GM23338 (cell line): ENCODE measurements around the gene SLX4IP.

Experiments used
- CREB1 ChIP-seq: fragments of 250-450 bp; sonication (Bioruptor Pico); IDR thresholded peaks from 2 replicates; pipeline ENCODE4 v1.5.0; 2020; ENCODE audit warnings: low read depth, mild to moderate bottlenecking, moderate library complexity
- EZH2 ChIP-seq: fragments of 200-600 bp; sonication (generic); IDR thresholded peaks from one replicate; pipeline ENCODE4 v1.8.0; 2017; ENCODE audit warnings: antibody characterized with exemption, mild to moderate bottlenecking, low read depth; ENCODE audit not compliant: unreplicated experiment
- EZH2phosphoT487 ChIP-seq: fragments of 200-600 bp; sonication (generic); IDR thresholded peaks from one replicate; pipeline ENCODE4 v1.8.1; 2018; ENCODE audit warnings: antibody characterized with exemption; ENCODE audit not compliant: unreplicated experiment
- JUNB ChIP-seq: IDR thresholded peaks from one replicate; pipeline ENCODE4 v1.6.1; 2016; ENCODE audit warnings: antibody characterized with exemption; ENCODE audit not compliant: unreplicated experiment
- NANOG ChIP-seq: IDR thresholded peaks from 2 replicates; pipeline ENCODE4 v1.6.1; 2016; ENCODE audit warnings: antibody characterized with exemption, borderline replicate concordance
- POLR2AphosphoS5 ChIP-seq: IDR thresholded peaks from 2 replicates; pipeline ENCODE4 v1.6.1; 2016; ENCODE audit warnings: antibody characterized with exemption, low read depth
- STAT1 ChIP-seq: IDR thresholded peaks from one replicate; pipeline ENCODE4 v1.6.1; 2016; ENCODE audit warnings: antibody characterized with exemption; ENCODE audit not compliant: unreplicated experiment
- ZNF114 ChIP-seq: fragments of 250-450 bp; sonication (Bioruptor Pico); IDR thresholded peaks from 2 replicates; pipeline ENCODE4 v1.5.0; 2020; ENCODE audit warnings: mild to moderate bottlenecking, moderate library complexity
- ZNF331 ChIP-seq: fragments of 250-450 bp; sonication (Bioruptor Pico); IDR thresholded peaks from 2 replicates; pipeline ENCODE4 v1.5.0; 2020; ENCODE audit warnings: low read depth, mild to moderate bottlenecking, moderate library complexity
- TF ChIP-seq, protein P1 (sequence below), 2 experiments: fragments of 200-600 bp in 1 of 2; sonication (generic) in 1 of 2; conservative IDR thresholded peaks; 2 replicates each; pipeline versions ENCODE4 v1.5.1 to v1.6.1; 2016 to 2017; ENCODE audit warnings: antibody characterized with exemption in 2 of 2, low read depth in 2 of 2, mild to moderate bottlenecking in 2 of 2, moderate library complexity in 1 of 2
- TF ChIP-seq, protein P2 (sequence below): IDR thresholded peaks from 2 replicates; pipeline ENCODE4 v1.6.1; 2016; ENCODE audit warnings: antibody characterized with exemption
- TF ChIP-seq, protein P3 (sequence below): IDR thresholded peaks from one replicate; pipeline ENCODE4 v1.6.1; 2018; ENCODE audit warnings: antibody characterized with exemption; ENCODE audit not compliant: unreplicated experiment
- TF ChIP-seq, protein P4 (sequence below): fragments of 250-450 bp; sonication (Bioruptor Pico); IDR thresholded peaks from 2 replicates; pipeline ENCODE4 v1.5.0; 2020; ENCODE audit warnings: mild to moderate bottlenecking, moderate library complexity

DNA sequence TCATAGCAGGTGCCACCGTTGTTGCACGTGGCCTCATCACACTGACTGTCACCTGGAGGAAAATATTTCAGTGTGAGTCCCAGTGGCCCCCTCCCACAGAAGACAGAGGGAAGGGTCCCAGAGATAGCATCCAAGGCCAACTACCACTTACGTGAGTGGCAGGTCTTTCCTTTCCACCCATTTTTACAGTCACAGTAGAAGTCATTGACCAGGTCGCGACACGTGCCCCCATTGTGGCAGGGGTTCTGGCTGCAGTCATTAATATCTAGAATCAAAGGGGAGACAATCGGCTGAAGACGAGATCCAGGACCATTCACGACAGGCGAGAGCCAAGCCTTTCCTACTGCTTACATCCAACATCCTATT, 210.1 kb downstream of the SLX4IP start:
- TF ChIP-seq, protein P1, sequence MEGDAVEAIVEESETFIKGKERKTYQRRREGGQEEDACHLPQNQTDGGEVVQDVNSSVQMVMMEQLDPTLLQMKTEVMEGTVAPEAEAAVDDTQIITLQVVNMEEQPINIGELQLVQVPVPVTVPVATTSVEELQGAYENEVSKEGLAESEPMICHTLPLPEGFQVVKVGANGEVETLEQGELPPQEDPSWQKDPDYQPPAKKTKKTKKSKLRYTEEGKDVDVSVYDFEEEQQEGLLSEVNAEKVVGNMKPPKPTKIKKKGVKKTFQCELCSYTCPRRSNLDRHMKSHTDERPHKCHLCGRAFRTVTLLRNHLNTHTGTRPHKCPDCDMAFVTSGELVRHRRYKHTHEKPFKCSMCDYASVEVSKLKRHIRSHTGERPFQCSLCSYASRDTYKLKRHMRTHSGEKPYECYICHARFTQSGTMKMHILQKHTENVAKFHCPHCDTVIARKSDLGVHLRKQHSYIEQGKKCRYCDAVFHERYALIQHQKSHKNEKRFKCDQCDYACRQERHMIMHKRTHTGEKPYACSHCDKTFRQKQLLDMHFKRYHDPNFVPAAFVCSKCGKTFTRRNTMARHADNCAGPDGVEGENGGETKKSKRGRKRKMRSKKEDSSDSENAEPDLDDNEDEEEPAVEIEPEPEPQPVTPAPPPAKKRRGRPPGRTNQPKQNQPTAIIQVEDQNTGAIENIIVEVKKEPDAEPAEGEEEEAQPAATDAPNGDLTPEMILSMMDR (conservative IDR thresholded peaks at IDR 0.05; ENCODE audit: low read depth in 2 of 2) = no peak
- TF ChIP-seq EZH2 = no peak
- no peak for TF ChIP-seq EZH2phosphoT487
- TF ChIP-seq POLR2AphosphoS5 = no peak
- TF ChIP-seq, protein P2, sequence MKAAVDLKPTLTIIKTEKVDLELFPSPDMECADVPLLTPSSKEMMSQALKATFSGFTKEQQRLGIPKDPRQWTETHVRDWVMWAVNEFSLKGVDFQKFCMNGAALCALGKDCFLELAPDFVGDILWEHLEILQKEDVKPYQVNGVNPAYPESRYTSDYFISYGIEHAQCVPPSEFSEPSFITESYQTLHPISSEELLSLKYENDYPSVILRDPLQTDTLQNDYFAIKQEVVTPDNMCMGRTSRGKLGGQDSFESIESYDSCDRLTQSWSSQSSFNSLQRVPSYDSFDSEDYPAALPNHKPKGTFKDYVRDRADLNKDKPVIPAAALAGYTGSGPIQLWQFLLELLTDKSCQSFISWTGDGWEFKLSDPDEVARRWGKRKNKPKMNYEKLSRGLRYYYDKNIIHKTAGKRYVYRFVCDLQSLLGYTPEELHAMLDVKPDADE = no peak
- TF ChIP-seq, protein P3, sequence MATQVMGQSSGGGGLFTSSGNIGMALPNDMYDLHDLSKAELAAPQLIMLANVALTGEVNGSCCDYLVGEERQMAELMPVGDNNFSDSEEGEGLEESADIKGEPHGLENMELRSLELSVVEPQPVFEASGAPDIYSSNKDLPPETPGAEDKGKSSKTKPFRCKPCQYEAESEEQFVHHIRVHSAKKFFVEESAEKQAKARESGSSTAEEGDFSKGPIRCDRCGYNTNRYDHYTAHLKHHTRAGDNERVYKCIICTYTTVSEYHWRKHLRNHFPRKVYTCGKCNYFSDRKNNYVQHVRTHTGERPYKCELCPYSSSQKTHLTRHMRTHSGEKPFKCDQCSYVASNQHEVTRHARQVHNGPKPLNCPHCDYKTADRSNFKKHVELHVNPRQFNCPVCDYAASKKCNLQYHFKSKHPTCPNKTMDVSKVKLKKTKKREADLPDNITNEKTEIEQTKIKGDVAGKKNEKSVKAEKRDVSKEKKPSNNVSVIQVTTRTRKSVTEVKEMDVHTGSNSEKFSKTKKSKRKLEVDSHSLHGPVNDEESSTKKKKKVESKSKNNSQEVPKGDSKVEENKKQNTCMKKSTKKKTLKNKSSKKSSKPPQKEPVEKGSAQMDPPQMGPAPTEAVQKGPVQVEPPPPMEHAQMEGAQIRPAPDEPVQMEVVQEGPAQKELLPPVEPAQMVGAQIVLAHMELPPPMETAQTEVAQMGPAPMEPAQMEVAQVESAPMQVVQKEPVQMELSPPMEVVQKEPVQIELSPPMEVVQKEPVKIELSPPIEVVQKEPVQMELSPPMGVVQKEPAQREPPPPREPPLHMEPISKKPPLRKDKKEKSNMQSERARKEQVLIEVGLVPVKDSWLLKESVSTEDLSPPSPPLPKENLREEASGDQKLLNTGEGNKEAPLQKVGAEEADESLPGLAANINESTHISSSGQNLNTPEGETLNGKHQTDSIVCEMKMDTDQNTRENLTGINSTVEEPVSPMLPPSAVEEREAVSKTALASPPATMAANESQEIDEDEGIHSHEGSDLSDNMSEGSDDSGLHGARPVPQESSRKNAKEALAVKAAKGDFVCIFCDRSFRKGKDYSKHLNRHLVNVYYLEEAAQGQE = no peak
- no peak for TF ChIP-seq JUNB
- no peak for TF ChIP-seq ZNF114 (CRISPR knock-in tag)
- TF ChIP-seq, protein P4, sequence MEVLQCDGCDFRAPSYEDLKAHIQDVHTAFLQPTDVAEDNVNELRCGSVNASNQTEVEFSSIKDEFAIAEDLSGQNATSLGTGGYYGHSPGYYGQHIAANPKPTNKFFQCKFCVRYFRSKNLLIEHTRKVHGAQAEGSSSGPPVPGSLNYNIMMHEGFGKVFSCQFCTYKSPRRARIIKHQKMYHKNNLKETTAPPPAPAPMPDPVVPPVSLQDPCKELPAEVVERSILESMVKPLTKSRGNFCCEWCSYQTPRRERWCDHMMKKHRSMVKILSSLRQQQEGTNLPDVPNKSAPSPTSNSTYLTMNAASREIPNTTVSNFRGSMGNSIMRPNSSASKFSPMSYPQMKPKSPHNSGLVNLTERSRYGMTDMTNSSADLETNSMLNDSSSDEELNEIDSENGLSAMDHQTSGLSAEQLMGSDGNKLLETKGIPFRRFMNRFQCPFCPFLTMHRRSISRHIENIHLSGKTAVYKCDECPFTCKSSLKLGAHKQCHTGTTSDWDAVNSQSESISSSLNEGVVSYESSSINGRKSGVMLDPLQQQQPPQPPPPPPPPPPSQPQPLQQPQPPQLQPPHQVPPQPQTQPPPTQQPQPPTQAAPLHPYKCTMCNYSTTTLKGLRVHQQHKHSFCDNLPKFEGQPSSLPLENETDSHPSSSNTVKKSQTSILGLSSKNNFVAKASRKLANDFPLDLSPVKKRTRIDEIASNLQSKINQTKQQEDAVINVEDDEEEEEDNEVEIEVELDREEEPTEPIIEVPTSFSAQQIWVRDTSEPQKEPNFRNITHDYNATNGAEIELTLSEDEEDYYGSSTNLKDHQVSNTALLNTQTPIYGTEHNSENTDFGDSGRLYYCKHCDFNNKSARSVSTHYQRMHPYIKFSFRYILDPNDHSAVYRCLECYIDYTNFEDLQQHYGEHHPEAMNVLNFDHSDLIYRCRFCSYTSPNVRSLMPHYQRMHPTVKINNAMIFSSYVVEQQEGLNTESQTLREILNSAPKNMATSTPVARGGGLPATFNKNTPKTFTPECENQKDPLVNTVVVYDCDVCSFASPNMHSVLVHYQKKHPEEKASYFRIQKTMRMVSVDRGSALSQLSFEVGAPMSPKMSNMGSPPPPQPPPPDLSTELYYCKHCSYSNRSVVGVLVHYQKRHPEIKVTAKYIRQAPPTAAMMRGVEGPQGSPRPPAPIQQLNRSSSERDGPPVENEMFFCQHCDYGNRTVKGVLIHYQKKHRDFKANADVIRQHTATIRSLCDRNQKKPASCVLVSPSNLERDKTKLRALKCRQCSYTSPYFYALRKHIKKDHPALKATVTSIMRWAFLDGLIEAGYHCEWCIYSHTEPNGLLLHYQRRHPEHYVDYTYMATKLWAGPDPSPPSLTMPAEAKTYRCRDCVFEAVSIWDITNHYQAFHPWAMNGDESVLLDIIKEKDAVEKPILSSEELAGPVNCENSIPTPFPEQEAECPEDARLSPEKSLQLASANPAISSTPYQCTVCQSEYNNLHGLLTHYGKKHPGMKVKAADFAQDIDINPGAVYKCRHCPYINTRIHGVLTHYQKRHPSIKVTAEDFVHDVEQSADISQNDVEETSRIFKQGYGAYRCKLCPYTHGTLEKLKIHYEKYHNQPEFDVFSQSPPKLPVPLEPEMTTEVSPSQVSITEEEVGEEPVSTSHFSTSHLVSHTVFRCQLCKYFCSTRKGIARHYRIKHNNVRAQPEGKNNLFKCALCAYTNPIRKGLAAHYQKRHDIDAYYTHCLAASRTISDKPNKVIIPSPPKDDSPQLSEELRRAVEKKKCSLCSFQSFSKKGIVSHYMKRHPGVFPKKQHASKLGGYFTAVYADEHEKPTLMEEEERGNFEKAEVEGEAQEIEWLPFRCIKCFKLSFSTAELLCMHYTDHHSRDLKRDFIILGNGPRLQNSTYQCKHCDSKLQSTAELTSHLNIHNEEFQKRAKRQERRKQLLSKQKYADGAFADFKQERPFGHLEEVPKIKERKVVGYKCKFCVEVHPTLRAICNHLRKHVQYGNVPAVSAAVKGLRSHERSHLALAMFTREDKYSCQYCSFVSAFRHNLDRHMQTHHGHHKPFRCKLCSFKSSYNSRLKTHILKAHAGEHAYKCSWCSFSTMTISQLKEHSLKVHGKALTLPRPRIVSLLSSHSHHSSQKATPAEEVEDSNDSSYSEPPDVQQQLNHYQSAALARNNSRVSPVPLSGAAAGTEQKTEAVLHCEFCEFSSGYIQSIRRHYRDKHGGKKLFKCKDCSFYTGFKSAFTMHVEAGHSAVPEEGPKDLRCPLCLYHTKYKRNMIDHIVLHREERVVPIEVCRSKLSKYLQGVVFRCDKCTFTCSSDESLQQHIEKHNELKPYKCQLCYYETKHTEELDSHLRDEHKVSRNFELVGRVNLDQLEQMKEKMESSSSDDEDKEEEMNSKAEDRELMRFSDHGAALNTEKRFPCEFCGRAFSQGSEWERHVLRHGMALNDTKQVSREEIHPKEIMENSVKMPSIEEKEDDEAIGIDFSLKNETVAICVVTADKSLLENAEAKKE (CRISPR knock-in tag) = no peak
- TF ChIP-seq CREB1 (CRISPR knock-in tag) = no peak
- TF ChIP-seq NANOG = no peak
- TF ChIP-seq STAT1 = no peak
- TF ChIP-seq ZNF331 (CRISPR knock-in tag) = no peak
